ENCODE measurements around the gene FSTL5. TPM values are rescaled to one million over a fixed set of nuclear protein-coding genes. Genes with fewer than 3 reads are reported as not detected.

The FSTL5 gene
- total and polyA plus RNA-seq, 9 of the 15 experiments (the other 6 are each of a cell fraction or from before 2014, with no cell fraction given), result 0.09 to 3.1 (median 0.50) TPM; not detected in 1

GRCh38 chr4:161815841-161816240 lies 348.0 kb downstream of the FSTL5 start:
- H3K4me1 ChIP-seq (replicated peaks in 1 of 2; ENCODE audit: control insufficient read depth in 2 of 2, insufficient read depth in 2 of 2, low read length in 2 of 2), result no peaks in the 10 kb centered on the region
- no peak overlapping the region for H3K27ac ChIP-seq (ENCODE audit: extremely low read depth, low read depth, low read length)
- H3K4me2 ChIP-seq (ENCODE audit: insufficient read depth, low read length), result no peak overlapping the region
- H2AFZ ChIP-seq (ENCODE audit: low read depth, low read length), result no peak overlapping the region
- H3K9me1 ChIP-seq (ENCODE audit: control insufficient read depth, insufficient read depth, low read length), result no peaks in the 10 kb centered on the region
- no peaks in the 10 kb centered on the region for H3K9me3 ChIP-seq (replicated peaks; ENCODE audit: control insufficient read depth, insufficient read depth, low read depth, low read length)
- no peaks in the 10 kb centered on the region for H3K79me2 ChIP-seq (ENCODE audit: control insufficient read depth, insufficient read depth, low read length)
- H4K20me1 ChIP-seq (replicated peaks; ENCODE audit: control insufficient read depth, insufficient read depth, low read length), result no peaks in the 10 kb centered on the region
- ChIA-PET CTCF (ENCODE audit: low intra/inter-chr PET ratio) (no interaction called here), POLR2A (no interaction called here)
- ATAC-seq, result no peak
- 0% methylated on average over 1 of the region's 1 CpG for WGBS (ENCODE audit: insufficient coverage, low coverage, missing lambda C conversion rate)
- no peak for TF ChIP-seq BCLAF1 (IDR thresholded peaks at IDR 0.05; ENCODE audit: borderline replicate concordance in 1 of 2, control insufficient read depth in 1 of 2, low read depth in 2 of 2, low read length in 1 of 2)
- TF ChIP-seq HBP1 (CRISPR knock-in tag; IDR thresholded peaks at IDR 0.05), result no peak
- no peak for TF ChIP-seq IRF9 (tag; IDR thresholded peaks at IDR 0.05)
- no peak for TF ChIP-seq ILF3 (IDR thresholded peaks at IDR 0.05; ENCODE audit: borderline replicate concordance)
- no peak for TF ChIP-seq TRIM28 (IDR thresholded peaks at IDR 0.05)
- no peak for TF ChIP-seq DNMT1 (IDR thresholded peaks at IDR 0.05)
- no peak for TF ChIP-seq BRF1 (IDR thresholded peaks at IDR 0.05; ENCODE audit: borderline replicate concordance, extremely low read depth, insufficient read length)
- TF ChIP-seq ZBTB5 (IDR thresholded peaks at IDR 0.05), result no peak
- no peak for TF ChIP-seq ZNF583 (CRISPR knock-in tag; IDR thresholded peaks at IDR 0.05)
- TF ChIP-seq ZNF143 (CRISPR knock-in tag; IDR thresholded peaks at IDR 0.05), result no peak
- TF ChIP-seq SOX6 (IDR thresholded peaks at IDR 0.05), result no peak
- TF ChIP-seq HSF4 (CRISPR knock-in tag; IDR thresholded peaks at IDR 0.05; ENCODE audit: borderline replicate concordance), result no peak
- no peak for TF ChIP-seq MECOM (CRISPR knock-in tag; IDR thresholded peaks at IDR 0.05)
- no peak for TF ChIP-seq ARHGAP35 (IDR thresholded peaks at IDR 0.05; ENCODE audit: partially characterized antibody)
- DNase-seq (ENCODE audit: extremely low read depth in 1 of 4, low spot score in 3 of 4), result no peak
- intact Hi-C loops (cut with micrococcal nuclease), result no loop called here
- FAIRE-seq, result no peak
- no TSS peak for BruUV-seq (replicated peaks)
- H3K4me3 ChIP-seq, result no peak overlapping the region
- in situ Hi-C loops (cut with MboI), result no loop called here
- no peaks in the 10 kb centered on the region for H3K36me3 ChIP-seq (ENCODE audit: control insufficient read depth, insufficient read depth, low read length)
- H3K9ac ChIP-seq (ENCODE audit: insufficient read depth in 1 of 2, low read depth in 2 of 2, low read length in 2 of 2), result no peak overlapping the region
- no peaks in the 10 kb centered on the region for H3K27me3 ChIP-seq (ENCODE audit: control insufficient read depth in 2 of 2, insufficient read depth in 2 of 2, low read length in 2 of 2)
